PFSK-1 (cell line): ENCODE data around the gene CYP2S1.

ENCODE experiments used
- POLR2AphosphoS5 ChIP-seq: IDR thresholded peaks from 2 replicates; pipeline ENCODE4 v1.6.1; 2012; ENCODE audit warnings: low read depth, mild to moderate bottlenecking, control low read depth, low read length, moderate library complexity
- TAF1 ChIP-seq: IDR thresholded peaks from 2 replicates; pipeline ENCODE4 v1.6.1; 2012; ENCODE audit warnings: low read length, control low read depth, borderline replicate concordance; ENCODE audit not compliant: insufficient read depth

- TF ChIP-seq TAF1 (no peak), POLR2AphosphoS5 (no peak)
These were observed 48.8 kb downstream of the CYP2S1 start for GRCh38 chr19:41241859-41242258.
